Neuronal stem cell (in vitro differentiated cells): Measurements from ENCODE around the gene SETMAR.
A peak's percentile ranks its signal among the peaks of the same experiment; 100 is the strongest.

Source experiments
- DNase-seq: peaks from one replicate; pipeline ENCODE4 v3.0.0-alpha.2; 2013; ENCODE audit warnings: low spot score
- H2AFZ ChIP-seq: one replicate; pipeline ENCODE4 v1.6.1; 2013; ENCODE audit warnings: mild to moderate bottlenecking, low read length, inconsistent platforms
- H2AK5ac ChIP-seq: 2 replicates; pipeline ENCODE4 v1.6.1; 2013; ENCODE audit warnings: low read depth, mild to moderate bottlenecking, inconsistent platforms, low read length, moderate library complexity, mixed read lengths
- H2BK120ac ChIP-seq: 2 replicates; pipeline ENCODE4 v1.6.1; 2013; ENCODE audit warnings: low read depth, mild to moderate bottlenecking, inconsistent platforms, low read length, moderate library complexity, mixed read lengths
- H2BK12ac ChIP-seq: one replicate; pipeline ENCODE4 v1.6.1; 2013; ENCODE audit warnings: low read length, inconsistent platforms
- H2BK15ac ChIP-seq: 2 replicates; pipeline ENCODE4 v1.6.1; 2013; ENCODE audit warnings: mild to moderate bottlenecking, low read length, inconsistent platforms, mixed read lengths
- H2BK5ac ChIP-seq: one replicate; pipeline ENCODE4 v1.6.1; 2013; ENCODE audit warnings: inconsistent platforms, mild to moderate bottlenecking, low read length, moderate library complexity
- H3K14ac ChIP-seq: one replicate; pipeline ENCODE4 v1.6.1; 2013; ENCODE audit warnings: low read length, inconsistent platforms
- H3K18ac ChIP-seq: 2 replicates; pipeline ENCODE4 v1.6.1; 2013; ENCODE audit warnings: low read length, inconsistent platforms
- H3K23ac ChIP-seq: 2 replicates; pipeline ENCODE4 v1.6.1; 2013; ENCODE audit warnings: low read depth, mild to moderate bottlenecking, mixed read lengths, low read length, inconsistent platforms; ENCODE audit not compliant: poor library complexity
- H3K27ac ChIP-seq: replicated peaks from 3 replicates; pipeline ENCODE4 v1.5.1; 2013; ENCODE audit warnings: low read length, inconsistent platforms
- H3K27me3 ChIP-seq, 3 experiments: 2 replicates each; pipeline ENCODE4 v1.6.1; 2013; ENCODE audit warnings: low read length in 3 of 3, mild to moderate bottlenecking in 2 of 3, inconsistent platforms in 1 of 3, low read depth in 1 of 3, mixed read lengths in 1 of 3, moderate library complexity in 1 of 3; ENCODE audit not compliant: control insufficient read depth in 3 of 3, insufficient read depth in 3 of 3
- H3K36me3 ChIP-seq, 2 donors: replicated peaks in 1 of 2; 2 replicates each; pipeline ENCODE4 v1.6.1; 2013; ENCODE audit warnings: low read length in 2 of 2; ENCODE audit not compliant: control insufficient read depth in 2 of 2, insufficient read depth in 2 of 2
- H3K4ac ChIP-seq: 2 replicates; pipeline ENCODE4 v1.6.1; 2013; ENCODE audit warnings: inconsistent platforms, mild to moderate bottlenecking, low read length, moderate library complexity
- H3K4me1 ChIP-seq, 2 donors: 1 replicate in 1 of 2; 2 replicates in 1 of 2; pipeline ENCODE4 v1.6.1; 2013; ENCODE audit warnings: low read length in 2 of 2, low read depth in 1 of 2; ENCODE audit not compliant: control insufficient read depth in 2 of 2, insufficient read depth in 1 of 2
- H3K4me2 ChIP-seq: one replicate; pipeline ENCODE4 v1.6.1; 2013; ENCODE audit warnings: mild to moderate bottlenecking, low read length, inconsistent platforms; ENCODE audit not compliant: insufficient read depth, poor library complexity, severe bottlenecking
- H3K4me3 ChIP-seq, 2 donors: 2 replicates each; pipeline ENCODE4 v1.5.1; 2013; ENCODE audit warnings: low read length in 2 of 2, mild to moderate bottlenecking in 2 of 2, inconsistent platforms in 1 of 2, moderate library complexity in 1 of 2
- H3K79me1 ChIP-seq: one replicate; pipeline ENCODE4 v1.6.1; 2013; ENCODE audit warnings: low read depth, mild to moderate bottlenecking, inconsistent platforms, low read length, moderate library complexity
- H3K9ac ChIP-seq: one replicate; pipeline ENCODE4 v1.6.1; 2013; ENCODE audit warnings: mild to moderate bottlenecking, low read depth, low read length, inconsistent platforms; ENCODE audit not compliant: poor library complexity
- H3K9me3 ChIP-seq, 2 donors: replicated peaks in 1 of 2; 2 replicates each; pipeline versions ENCODE3 to v1.6.1; 2013; ENCODE audit warnings: low read length in 2 of 2, mild to moderate bottlenecking in 2 of 2, inconsistent platforms in 1 of 2, low read depth in 1 of 2, mixed read lengths in 1 of 2, moderate library complexity in 1 of 2; ENCODE audit not compliant: control insufficient read depth in 2 of 2, insufficient read depth in 1 of 2
- H4K8ac ChIP-seq: one replicate; pipeline ENCODE4 v1.6.1; 2013; ENCODE audit warnings: low read depth, mild to moderate bottlenecking, inconsistent platforms, low read length, moderate library complexity
- H4K91ac ChIP-seq: one replicate; pipeline ENCODE4 v1.6.1; 2013; ENCODE audit warnings: low read length, low read depth, mild to moderate bottlenecking, inconsistent platforms; ENCODE audit not compliant: poor library complexity
- WGBS, 2 donors: extraction: QIAGEN DNeasy Blood & Tissue Kit; methylation state at CpG; one replicate each; pipeline ENCODE4 v1.1.7; 2013; ENCODE audit warnings: missing lambda C conversion rate in 2 of 2, mixed read lengths in 1 of 2; ENCODE audit not compliant: insufficient read length in 2 of 2, insufficient replicate concordance in 1 of 2; ENCODE audit errors: extremely low coverage in 2 of 2; 5-methylcytosine and 5-hydroxymethylcytosine counted together

SETMAR gene

GRCh38 chr3:4340077-4340410 lies 36.9 kb downstream of the SETMAR start:
- Histone ChIP-seq H3K27me3 (no peaks in the 10 kb centered on the region), H2BK15ac (no peak overlapping the region), H3K4ac (no peak overlapping the region), H3K23ac (no peak overlapping the region), H3K9me3 (peaks cover 0 to 2% of the 10 kb centered on the region in 2 donors), H4K91ac (no peak overlapping the region), H3K36me3 (no peaks in the 10 kb centered on the region), H4K8ac (no peak overlapping the region), H3K4me3 (peak overlapping the region in 1 of 2 donors; percentile 7), H3K4me2 (no peak overlapping the region), H3K18ac (no peak overlapping the region), H2BK120ac (no peak overlapping the region), H3K79me1 (no peaks in the 10 kb centered on the region), H3K27ac (no peak overlapping the region), H2AK5ac (no peak overlapping the region), H3K9ac (no peak overlapping the region), H3K14ac (no peak overlapping the region), H2BK12ac (no peak overlapping the region), H2BK5ac (no peak overlapping the region), H2AFZ (no peak overlapping the region), H3K4me1 (peaks cover 2 to 4% of the 10 kb centered on the region in 2 donors)
- DNase-seq, result no peak
- WGBS, 2 donors, result no CpG with 5 or more reads among the region's 4 CpGs

GRCh38 chr3:4340411-4341335 lies 37.5 kb downstream of the SETMAR start:
- peaks cover 0 to 2% of the 10 kb centered on the region in 2 donors for H3K9me3 ChIP-seq
- no CpG with 5 or more reads among the region's 6 CpGs for WGBS, 2 donors
- no peak overlapping the region for H3K4me3 ChIP-seq
- H2BK5ac ChIP-seq, result no peak overlapping the region
- no peak overlapping the region for H3K4me2 ChIP-seq
- no peak for DNase-seq
- H3K27ac ChIP-seq, result no peak overlapping the region
- H4K91ac ChIP-seq, result no peak overlapping the region
- no peak overlapping the region for H3K4ac ChIP-seq
- H2AK5ac ChIP-seq, result no peak overlapping the region
- no peak overlapping the region for H3K9ac ChIP-seq
- H3K4me1 ChIP-seq, result peaks cover 2 to 4% of the 10 kb centered on the region in 2 donors
- no peak overlapping the region for H2BK15ac ChIP-seq
- no peak overlapping the region for H2BK120ac ChIP-seq
- H4K8ac ChIP-seq, result no peak overlapping the region
- no peak overlapping the region for H2BK12ac ChIP-seq
- no peaks in the 10 kb centered on the region for H3K27me3 ChIP-seq
- no peak overlapping the region for H3K18ac ChIP-seq
- H3K36me3 ChIP-seq, result no peaks in the 10 kb centered on the region
- H3K23ac ChIP-seq, result no peak overlapping the region
- H2AFZ ChIP-seq, result no peak overlapping the region
- H3K79me1 ChIP-seq, result no peaks in the 10 kb centered on the region
- no peak overlapping the region for H3K14ac ChIP-seq

- no peak overlapping the region for H3K23ac ChIP-seq
- H3K9me3 ChIP-seq, result peaks cover 0 to 2% of the 10 kb centered on the region in 2 donors
- H2BK12ac ChIP-seq, result no peak overlapping the region
- no peak overlapping the region for H3K27ac ChIP-seq
- no peaks in the 10 kb centered on the region for H3K36me3 ChIP-seq
- H3K4ac ChIP-seq, result no peak overlapping the region
- no peak for DNase-seq
- no peak overlapping the region for H3K4me2 ChIP-seq
- H3K4me3 ChIP-seq, result no peak overlapping the region
- peaks cover 2 to 4% of the 10 kb centered on the region in 2 donors for H3K4me1 ChIP-seq
- H3K9ac ChIP-seq, result no peak overlapping the region
- H3K79me1 ChIP-seq, result no peaks in the 10 kb centered on the region
- H3K18ac ChIP-seq, result no peak overlapping the region
- no peak overlapping the region for H4K91ac ChIP-seq
- H3K14ac ChIP-seq, result no peak overlapping the region
- H2AK5ac ChIP-seq, result no peak overlapping the region
- H4K8ac ChIP-seq, result no peak overlapping the region
- H3K27me3 ChIP-seq, result no peaks in the 10 kb centered on the region
- no peak overlapping the region for H2BK120ac ChIP-seq
- no peak overlapping the region for H2AFZ ChIP-seq
- H2BK5ac ChIP-seq, result no peak overlapping the region
- H2BK15ac ChIP-seq, result no peak overlapping the region
Measured at GRCh38 chr3:4341336-4341675, 38.1 kb downstream of the SETMAR start.

- no peak overlapping the region for H2BK120ac ChIP-seq
- H2BK12ac ChIP-seq, result no peak overlapping the region
- H3K4ac ChIP-seq, result no peak overlapping the region
- H3K18ac ChIP-seq, result no peak overlapping the region
- peaks cover 0 to 2% of the 10 kb centered on the region in 2 donors for H3K9me3 ChIP-seq
- H2AK5ac ChIP-seq, result no peak overlapping the region
- no peak overlapping the region for H2BK15ac ChIP-seq
- no peak overlapping the region for H3K27ac ChIP-seq
- H4K91ac ChIP-seq, result no peak overlapping the region
- H3K23ac ChIP-seq, result no peak overlapping the region
- no peaks in the 10 kb centered on the region for H3K36me3 ChIP-seq
- WGBS, 2 donors, result no CpG with 5 or more reads among the region's 1 CpG
- no peak overlapping the region for H3K4me2 ChIP-seq
- DNase-seq, result no peak
- H3K9ac ChIP-seq, result no peak overlapping the region
- no peak overlapping the region for H4K8ac ChIP-seq
- no peaks in the 10 kb centered on the region for H3K79me1 ChIP-seq
- no peak overlapping the region for H2AFZ ChIP-seq
- no peak overlapping the region for H2BK5ac ChIP-seq
- H3K4me3 ChIP-seq, result no peak overlapping the region
- H3K27me3 ChIP-seq, result no peaks in the 10 kb centered on the region
- H3K14ac ChIP-seq, result no peak overlapping the region
- peaks cover 2 to 4% of the 10 kb centered on the region in 2 donors for H3K4me1 ChIP-seq
Measured at GRCh38 chr3:4343258-4343657, 40.1 kb downstream of the SETMAR start.
